ENCODE data around the gene ZDHHC21.

- TF ChIP-seq REST (IDR thresholded peaks at IDR 0.05; ENCODE audit: unreplicated experiment) (no peak), POLR2AphosphoS5 (IDR thresholded peaks at IDR 0.05; ENCODE audit: low read depth) (no peak), EZH2phosphoT487 (IDR thresholded peaks at IDR 0.05; ENCODE audit: unreplicated experiment) (no peak)
- TF ChIP-seq, protein P1, sequence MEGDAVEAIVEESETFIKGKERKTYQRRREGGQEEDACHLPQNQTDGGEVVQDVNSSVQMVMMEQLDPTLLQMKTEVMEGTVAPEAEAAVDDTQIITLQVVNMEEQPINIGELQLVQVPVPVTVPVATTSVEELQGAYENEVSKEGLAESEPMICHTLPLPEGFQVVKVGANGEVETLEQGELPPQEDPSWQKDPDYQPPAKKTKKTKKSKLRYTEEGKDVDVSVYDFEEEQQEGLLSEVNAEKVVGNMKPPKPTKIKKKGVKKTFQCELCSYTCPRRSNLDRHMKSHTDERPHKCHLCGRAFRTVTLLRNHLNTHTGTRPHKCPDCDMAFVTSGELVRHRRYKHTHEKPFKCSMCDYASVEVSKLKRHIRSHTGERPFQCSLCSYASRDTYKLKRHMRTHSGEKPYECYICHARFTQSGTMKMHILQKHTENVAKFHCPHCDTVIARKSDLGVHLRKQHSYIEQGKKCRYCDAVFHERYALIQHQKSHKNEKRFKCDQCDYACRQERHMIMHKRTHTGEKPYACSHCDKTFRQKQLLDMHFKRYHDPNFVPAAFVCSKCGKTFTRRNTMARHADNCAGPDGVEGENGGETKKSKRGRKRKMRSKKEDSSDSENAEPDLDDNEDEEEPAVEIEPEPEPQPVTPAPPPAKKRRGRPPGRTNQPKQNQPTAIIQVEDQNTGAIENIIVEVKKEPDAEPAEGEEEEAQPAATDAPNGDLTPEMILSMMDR (conservative IDR thresholded peaks at IDR 0.05; ENCODE audit: low read depth in 2 of 2) = no peak
These were observed 42.6 kb downstream of the ZDHHC21 start for GRCh38 chr9:14650596-14650995.
